HG03469 (cell line): Measurements from ENCODE around the gene AFMID.
"Not testable (repeated sequence)": the region's sequence is repeated elsewhere in the genome, so short reads cannot be mapped to it uniquely, and the experiment has no call there.

Source experiments
- ATAC-seq: cut with Tn5 transposase; IDR thresholded peaks from one replicate; pipeline ENCODE4 v1.9.1; 2021; ENCODE audit warnings: mild to moderate bottlenecking, moderate library complexity, moderate number of reproducible peaks; ENCODE audit not compliant: unreplicated experiment

Gene AFMID, protein sequence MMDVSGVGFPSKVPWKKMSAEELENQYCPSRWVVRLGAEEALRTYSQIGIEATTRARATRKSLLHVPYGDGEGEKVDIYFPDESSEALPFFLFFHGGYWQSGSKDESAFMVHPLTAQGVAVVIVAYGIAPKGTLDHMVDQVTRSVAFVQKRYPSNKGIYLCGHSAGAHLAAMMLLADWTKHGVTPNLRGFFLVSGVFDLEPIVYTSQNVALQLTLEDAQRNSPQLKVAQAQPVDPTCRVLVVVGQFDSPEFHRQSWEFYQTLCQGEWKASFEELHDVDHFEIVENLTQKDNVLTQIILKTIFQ

DNA sequence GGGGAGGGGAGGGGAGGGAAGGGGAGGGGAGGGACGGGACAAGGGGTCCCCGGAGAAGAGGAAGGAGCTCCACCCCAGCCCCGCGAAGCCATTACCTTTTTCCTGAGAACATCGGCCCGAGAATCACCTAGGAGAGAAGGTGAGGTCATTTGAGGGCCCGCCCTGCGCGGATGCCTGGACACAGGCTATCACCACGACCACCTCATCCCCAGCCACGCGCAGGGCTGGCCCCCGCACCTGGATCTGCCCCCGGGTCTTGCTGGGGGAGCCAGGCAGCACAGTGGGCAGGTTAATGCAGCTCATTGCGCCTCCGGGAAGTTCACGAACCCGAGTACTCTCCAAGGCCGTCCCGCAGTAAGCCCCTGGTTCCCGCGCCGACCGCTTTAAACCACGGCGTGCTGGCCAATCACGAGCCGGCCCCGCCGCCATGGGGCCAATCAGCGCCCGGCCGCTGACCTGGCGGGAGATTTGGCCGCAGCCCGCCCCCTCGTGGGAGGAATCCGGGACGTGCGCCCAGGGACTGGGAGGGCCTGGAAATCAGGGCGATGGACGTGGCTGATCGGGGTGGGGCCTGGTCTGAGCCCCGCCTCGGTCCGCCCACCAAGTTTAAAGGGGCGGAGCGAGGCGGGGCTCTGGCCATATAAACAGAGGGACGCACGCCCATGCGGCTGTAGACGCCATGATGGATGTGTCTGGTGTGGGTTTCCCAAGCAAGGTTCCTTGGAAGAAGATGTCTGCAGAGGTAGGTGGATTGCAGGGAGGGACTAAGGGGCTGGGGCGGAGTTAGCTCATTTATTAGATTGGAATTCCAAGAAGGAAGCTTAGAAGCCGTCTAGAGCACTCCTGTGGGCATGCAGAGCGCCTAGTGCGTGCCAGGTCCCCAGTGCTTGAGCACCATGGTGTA is at the start of gene AFMID, which contains the start of gene TK1:
Gene AFMID, plus strand, starts transcription at position 671 of the 904 bp plus-strand sequence. Its CDS starts 9 bp downstream, at position 680.
Gene TK1, minus strand, starts transcription at position 361 of the 904 bp plus-strand sequence. Its CDS starts 58 bp downstream, at position 303.
- ATAC-seq: peak; percentile 61

DNA sequence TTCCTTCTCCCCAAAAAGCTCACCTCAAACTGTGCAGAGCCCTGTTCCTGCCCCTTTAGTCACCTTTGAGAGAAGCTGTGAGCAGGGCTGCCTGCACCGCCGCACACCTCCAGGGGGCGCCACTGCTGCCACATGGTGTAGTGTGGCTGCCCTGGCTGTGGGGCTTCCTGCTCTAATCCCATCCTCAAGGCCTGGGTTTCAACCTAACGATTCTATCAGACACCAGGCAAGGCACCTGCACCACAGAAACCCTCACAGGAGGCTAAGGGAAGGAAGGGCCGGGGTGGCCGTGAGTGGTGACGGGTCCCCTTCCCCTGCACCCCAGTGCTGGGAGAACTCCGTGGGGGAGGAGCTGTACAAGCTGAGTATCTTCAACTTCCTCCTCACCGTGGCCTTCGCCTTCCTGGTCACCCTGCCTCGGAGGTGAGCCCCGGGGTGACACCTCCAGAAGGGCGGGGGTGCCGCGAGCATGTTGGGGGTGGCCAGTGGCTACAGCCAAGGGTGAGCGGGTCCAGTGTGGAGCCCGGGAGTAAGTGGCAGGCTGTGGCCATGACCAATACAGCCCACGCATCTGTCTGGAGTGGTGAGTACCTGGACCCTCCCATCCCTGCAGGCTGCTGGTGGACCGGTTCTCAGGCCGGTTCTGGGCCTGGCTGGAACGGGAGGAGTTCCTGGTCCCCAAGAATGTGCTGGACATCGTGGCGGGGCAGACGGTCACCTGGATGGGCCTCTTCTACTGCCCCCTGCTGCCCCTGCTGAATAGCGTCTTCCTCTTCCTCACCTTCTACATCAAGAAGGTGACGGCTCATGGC is 49.6 kb upstream of the AFMID start:
- ATAC-seq: no peak

DNA sequence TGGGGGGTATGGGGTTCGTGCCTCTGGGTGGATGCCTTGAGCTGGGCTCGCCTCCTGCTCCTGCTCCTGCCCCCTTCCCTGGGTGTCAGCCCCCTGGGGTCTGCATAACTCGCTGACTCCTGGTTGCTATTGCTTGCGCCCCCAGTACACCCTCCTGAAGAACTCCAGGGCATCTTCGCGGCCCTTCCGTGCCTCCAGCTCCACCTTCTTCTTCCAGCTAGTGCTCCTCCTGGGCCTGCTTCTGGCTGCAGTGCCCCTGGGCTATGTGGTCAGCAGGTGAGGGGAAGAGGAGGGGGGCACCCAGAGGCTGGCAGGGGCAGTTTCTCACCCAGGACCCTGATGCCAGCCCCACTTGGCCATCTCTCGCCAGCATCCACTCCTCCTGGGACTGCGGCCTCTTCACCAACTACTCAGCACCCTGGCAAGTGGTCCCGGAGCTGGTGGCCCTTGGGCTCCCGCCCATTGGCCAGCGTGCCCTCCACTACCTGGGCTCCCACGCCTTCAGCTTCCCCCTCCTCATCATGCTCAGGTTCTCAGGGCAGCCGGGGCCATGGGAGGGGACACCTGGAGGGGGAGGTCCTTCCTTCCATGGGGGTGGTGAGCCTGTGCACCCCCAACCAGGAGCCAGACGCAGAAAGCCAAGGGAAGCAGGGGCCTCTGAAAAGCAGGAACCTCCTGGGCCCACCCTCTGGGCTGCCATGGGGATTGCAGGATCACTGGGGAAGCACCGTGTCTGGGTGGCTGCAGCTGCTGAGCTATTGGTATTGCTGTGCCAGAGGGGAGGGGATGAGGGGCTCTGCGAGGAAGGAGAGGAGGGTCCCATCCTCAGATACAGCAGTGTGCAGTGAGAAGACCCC is 48.7 kb upstream of the AFMID start:
- no peak for ATAC-seq

DNA sequence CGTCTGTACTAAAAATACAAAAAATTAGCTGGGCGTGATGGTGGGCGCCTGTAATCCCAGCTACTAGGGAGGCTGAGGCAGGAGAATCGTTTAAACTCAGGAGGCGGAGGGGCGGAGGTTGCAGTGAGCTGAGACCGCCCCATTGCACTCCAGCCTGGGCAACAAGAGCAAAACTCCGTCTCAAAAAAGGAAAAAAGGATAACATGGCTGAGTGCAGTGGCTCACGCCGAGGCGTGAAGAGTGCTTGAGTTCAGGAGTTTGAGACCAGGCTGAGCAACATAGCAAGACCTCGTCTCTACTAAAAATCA is 47.3 kb upstream of the AFMID start:
- not testable (repeated sequence) for ATAC-seq

DNA sequence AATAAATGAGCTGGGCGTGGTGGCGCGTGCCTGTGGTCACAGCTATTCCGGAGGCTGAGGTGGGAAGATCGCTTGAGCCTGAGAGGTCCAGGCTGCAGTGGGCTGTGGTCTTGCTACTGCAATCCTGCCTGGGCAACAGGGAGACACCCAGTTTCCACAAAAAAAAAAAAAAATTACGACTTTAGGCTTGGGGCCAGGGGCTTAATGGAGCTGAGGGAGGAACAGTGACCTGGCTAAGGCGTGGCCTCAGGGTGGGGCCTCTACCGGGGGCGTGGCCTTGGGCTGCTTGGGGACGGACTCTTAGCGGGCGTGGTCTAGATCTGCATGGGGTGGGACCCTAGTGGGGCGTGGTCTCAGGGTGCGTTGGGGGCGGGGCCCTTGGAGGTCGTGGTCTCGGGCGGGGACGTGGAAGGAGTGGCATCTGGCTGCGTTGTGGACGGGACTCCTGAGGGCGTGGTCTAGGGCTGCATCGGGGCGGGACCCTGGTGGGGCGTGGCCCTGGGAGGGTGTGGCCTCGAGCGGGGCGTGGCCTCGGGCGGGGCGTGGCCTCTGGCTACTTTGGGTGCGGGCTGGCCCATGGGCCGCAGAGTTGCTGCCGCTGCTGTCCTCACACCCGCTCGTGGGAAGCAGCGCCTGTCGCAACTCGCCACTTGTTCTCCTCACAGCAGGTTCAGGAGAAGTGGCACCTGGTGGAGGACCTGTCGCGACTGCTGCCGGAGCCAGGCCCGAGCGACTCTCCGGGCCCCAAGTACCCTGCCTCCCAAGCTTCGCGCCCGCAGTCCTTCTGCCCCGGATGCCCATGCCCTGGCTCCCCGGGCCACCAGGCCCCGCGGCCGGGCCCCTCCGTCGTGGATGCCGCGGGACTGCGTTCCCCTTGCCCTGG is 46.8 kb upstream of the AFMID start:
- peak; percentile 53 for ATAC-seq

DNA sequence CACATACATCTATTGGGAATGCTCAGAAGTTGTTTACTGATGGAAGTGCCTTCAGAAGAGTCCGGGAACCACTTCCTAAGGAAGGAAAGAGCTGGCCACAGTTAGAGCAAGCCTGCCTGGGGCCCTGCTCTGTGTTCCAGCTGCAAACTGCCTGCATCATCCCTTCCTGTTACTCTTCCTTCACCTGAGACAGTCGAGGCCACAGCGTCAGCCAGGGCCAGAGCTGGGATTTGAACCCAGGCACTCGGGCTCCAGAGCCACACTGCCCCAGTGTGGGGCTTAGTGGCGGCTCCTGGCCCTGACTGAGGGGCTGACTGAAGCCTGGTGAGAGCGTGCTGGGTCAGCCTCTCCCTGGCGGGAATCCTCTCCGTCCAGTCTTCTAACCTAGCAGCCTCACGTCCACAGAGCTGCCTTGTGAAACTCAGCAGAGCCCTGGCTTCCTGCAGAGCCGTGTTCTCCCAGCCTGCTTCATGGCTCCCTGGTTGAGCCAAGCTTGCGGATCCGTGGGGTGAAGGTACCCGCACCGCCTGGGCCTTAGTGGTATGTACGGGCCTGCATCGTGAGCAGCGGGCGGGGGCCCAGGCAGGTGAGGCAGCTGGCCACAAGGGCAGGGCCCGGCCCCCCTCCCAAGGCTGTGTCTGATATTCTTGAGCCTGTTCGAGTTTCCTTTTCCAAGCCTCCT is 45.6 kb upstream of the AFMID start:
- ATAC-seq: no peak

DNA sequence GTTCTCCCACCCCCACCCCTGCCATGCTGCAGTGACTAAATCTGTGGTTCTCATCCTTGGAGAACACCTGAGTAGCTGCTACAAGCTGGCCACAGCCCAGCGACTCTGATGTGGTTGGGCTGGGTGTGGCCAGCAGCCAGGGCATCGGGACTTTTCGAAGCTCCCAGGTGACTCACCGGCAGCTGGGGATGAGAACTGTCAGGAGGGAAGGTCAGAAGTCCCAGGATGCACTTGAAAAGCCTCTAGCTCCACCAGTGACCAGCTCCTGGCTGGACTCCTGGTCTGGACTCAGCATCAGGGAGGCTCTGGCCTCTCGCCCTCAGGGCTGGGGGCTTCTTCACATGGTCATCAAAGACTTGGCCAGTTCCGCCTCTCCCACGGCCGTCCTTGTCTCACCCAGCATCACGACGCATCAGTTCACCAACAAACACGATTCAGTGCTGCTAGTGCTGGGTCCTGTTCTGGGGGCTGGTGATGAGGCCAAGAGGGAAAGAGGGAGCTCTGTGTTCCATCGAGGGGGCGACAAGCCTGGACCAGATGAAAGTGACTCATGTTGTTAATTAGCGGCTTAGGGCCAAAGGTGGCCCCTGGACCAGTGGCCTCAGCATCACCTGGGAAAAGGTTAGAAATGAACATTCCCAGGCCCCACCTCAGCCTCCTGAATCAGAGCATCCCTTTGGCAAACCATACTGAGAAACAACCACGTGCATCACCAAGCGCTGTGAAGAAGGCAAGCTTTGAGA is 44.9 kb upstream of the AFMID start:
- ATAC-seq: no peak

DNA sequence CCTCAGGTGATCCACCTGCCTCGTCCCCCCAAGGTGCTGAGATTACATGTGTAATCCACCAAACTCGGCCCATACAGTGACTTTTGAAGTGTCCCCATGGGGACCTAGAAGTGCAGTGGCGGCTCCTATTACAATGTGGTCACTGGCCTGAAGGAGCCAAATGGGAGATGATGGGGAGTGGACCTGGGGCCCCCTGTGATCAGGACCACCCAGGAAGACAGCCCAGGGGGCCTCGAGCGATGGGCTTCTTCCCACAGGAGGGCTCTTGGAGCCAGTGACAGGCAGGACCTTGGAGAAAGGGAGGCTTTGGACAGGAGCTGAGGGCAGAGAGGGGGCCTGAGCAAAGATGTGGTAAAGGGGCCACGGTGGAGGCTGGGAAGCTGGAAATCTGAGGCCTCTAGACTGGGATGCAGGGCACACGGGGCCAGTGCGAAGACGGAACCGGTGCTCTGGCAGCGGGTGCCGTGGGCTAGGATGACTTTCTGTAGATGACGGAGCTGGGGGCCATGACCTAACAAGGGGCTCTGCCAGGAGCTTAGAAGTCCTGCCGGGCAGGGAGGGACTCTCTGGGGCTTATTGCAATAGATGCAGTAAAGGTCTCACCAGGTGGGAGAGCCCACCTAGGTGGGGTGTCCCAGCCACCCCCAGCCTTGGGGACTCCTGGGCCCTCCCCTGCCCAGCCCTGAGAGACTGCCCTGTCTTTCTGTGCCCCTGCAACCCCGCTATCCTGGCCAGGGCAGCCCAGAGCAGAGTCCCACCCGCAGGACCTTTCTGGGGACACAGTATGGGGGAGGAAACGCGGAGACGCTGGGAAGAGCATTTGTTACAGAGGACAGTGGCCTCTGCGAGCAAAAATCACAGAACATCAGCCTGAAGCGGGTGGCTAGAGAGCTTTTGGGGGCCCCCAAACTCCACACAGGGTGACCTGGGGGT is 43.7 kb upstream of the AFMID start:
- no peak for ATAC-seq

DNA sequence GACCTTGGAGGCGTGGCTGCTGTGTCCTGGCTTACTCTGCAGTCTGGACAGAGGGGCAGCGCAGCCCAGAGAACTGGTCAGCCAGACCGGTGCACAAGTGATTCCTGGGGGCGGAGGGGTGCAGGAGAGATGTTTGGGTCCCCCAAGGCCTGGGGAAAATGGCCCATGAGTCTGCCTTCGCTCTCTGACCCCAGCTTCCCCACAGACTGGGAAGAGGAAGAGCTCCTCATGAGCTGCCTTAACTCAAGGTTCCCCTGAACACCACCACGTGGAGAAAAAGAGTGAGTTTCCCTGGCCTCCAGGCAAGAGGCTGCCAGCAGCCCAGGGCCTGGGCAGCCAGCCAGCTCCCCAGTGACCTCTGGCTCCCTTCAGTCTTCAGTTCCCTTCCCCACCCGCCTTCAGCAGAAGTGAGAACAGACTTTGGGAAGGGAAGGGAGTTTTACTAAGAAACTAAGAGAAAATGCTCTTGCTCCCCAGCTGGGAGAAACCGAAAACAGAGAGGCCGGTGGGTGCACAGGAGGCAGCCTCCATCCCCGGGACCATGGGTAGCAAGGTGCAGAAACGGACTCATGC is 42.9 kb upstream of the AFMID start:
- ATAC-seq: no peak

DNA sequence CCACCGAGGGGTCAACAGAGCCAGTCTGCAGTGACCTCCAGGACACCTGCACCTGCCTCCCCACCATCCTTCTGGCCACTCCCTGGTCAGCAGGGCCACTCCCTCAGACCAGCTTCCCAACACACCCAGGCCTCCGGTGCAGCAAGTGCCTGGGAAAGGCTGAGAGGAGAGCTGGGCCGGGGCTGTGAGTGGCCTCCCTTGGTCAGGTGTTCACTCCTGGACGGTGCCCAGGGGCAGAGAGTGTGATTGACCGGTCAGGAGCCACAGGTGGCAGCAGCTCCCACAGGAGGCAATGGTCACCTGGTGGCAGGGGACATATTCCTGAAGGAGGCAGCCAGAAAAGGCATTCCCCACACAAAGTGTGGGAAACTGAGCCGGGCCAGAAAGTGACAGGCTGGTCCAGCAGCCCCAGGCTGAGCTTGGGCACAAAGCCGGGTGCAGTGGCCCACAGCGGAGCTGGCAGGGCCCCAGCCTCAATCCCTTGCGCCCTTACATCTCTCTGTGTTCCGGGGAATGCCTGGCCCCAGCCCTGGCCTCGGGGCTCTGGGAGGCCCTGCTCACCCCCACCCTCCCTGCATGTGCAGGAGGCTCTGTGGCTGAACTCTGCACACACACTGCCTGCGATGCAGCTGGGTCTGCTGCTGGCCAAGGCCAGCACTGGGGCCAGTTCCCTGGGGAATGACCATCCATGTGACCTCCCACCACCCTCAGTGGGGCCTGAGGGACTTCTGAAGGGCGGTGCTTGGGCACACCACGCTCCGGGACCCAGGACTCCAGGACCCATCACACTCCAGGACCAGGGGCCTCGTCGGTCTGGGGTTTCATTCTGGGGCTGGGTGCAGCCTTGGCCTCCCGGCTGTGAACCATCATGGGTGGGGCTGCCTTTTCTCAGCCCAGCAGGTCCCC is 42.2 kb upstream of the AFMID start:
- ATAC-seq: no peak

DNA sequence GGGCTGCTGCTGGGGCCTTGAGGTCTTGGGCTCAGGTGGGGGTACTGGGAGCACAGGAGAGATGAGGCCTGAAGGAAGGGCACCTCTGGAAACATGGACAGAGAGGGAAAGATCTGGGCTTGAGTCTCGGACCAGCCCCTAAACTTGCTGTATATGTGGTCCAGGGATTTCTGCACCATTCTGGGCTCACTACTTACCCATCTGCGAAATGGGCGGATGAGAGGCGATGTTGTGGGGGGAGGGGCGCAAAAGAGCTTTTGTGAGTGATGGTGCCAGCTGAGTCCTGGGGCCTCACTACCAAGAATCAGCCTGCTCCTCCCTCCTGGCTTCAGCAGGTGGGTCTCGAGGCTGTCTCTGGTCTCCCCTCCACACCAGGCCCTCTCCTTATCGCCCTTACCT is 40.7 kb upstream of the AFMID start:
- no peak for ATAC-seq

DNA sequence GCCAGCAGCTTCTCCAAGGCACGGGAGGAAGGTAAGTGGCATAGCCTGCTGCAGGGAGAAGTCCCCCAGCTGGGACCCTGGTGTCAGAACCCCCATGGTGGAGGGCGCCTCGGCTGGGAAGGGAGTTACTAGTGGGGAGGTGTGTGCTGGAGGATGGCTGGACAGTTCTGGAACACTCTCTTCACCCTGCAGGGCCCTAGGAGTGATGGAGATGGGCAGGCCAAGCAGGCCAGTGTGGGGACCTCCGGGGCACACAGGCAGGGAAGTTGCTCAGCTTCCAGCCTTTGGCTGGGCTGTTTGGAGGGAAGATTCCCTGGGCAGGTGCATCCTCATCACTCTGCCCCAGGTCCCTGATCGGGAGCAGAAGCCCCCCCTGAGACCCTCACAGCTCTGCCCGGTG is 40.3 kb upstream of the AFMID start:
- no peak for ATAC-seq

DNA sequence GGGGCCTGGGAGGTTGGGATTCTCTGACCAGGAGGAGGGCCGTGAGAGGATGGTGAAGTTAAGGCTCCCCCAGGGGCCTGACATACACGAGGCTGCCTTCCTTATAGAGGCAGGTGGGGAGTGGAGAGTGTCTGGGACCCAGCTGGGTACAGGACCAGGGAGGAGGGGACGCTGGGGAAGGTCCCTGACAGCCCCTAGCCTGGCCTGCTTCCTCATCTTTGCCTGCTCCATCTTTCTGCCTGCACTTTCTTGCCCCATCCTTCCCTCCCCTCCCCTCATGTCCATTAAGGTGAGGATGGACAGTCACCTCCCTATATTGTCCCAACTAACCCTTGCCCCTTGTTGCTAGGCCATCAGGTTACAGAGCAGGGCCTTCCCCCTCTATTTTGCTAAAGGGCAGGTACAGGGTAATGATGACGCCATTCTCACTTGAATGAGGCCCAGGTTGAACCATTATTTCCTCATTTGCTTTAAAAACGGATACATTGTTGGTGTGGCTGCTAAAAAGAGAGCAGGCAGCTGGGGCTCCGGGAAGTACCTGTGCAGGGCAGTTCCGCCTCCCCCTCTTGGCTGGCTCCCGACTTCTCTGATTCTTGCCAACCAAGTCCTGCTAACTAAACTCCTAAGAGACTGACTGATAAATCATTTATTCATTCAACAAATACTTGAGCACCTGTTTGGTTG is 39.7 kb upstream of the AFMID start:
- no peak for ATAC-seq

DNA sequence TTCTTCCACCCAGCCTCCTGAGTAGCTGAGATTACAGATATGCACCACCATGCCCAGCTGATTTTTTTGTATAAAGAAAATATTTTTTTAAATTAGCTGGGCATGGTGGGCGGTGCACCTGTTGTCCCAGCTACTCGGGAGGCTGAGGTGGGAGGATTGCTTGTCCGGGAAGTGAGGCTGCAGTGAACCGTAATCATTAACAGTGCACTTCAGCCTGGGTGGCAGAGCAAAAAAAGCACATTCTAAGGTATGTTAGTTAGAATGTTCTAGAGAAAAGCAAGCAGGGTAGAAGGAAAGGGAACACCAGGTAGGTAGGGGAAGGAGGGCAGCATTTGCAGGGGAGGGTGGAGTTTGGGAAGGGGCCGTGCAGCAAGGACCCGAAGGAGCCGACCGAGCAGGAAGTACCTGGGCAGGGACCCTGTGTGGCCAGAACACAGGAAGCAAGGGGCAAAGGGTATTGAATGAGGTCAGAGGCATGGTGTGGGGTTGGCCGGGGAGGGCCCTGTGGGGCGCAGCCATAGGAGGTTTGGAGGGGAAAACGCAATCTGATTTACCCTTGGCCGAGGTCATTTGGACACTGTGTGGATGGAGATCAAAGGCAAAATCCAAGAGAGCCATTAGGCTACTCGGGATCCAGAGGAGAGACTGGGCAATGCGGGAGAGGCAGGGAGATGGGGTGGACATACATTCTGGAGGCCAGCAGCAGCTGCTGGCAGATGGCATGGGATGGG is 38.7 kb upstream of the AFMID start:
- ATAC-seq: no peak
